Measurements from ENCODE around the gene ESRRG.

The ESRRG gene

GRCh38 chr1:216499581-216500272 lies 223.5 kb downstream of the ESRRG start:
- no peak overlapping the region for H3K4me3 ChIP-seq
- TF ChIP-seq CTCF (IDR thresholded peaks at IDR 0.05), result no peak
- no peak overlapping the region for H3K27ac ChIP-seq
- DNase-seq (ENCODE audit: low spot score), result no peak

GRCh38 chr1:216498277-216498676 lies 225.0 kb downstream of the ESRRG start:
- TF ChIP-seq CTCF (IDR thresholded peaks at IDR 0.05), result no peak
- DNase-seq (ENCODE audit: low spot score), result no peak
- Histone ChIP-seq H3K4me3 (no peak overlapping the region), H3K27ac (no peak overlapping the region)

- Histone ChIP-seq H3K27ac (no peak overlapping the region), H3K4me3 (no peak overlapping the region)
- DNase-seq (ENCODE audit: low spot score), result no peak
- no peak for TF ChIP-seq CTCF (IDR thresholded peaks at IDR 0.05)
Observed at GRCh38 chr1:216485042-216485441, 238.2 kb downstream of the ESRRG start.

- TF ChIP-seq CTCF (IDR thresholded peaks at IDR 0.05), result no peak
- no peak for DNase-seq (ENCODE audit: low spot score)
- H3K27ac ChIP-seq, result no peak overlapping the region
- no peak overlapping the region for H3K4me3 ChIP-seq
Observed at GRCh38 chr1:216483672-216484401, 239.4 kb downstream of the ESRRG start.

GRCh38 chr1:216482620-216483019 lies 240.6 kb downstream of the ESRRG start:
- H3K4me3 ChIP-seq, result no peak overlapping the region
- DNase-seq (ENCODE audit: low spot score), result no peak
- no peak for TF ChIP-seq CTCF (IDR thresholded peaks at IDR 0.05)

GRCh38 chr1:216478238-216478637 lies 245.0 kb downstream of the ESRRG start:
- no peak for DNase-seq (ENCODE audit: low spot score)
- Histone ChIP-seq H3K4me3 (no peak overlapping the region), H3K27ac (no peak overlapping the region)
- TF ChIP-seq CTCF (IDR thresholded peaks at IDR 0.05), result no peak

More at GRCh38 chr1:216482620-216483019, 240.6 kb downstream of the ESRRG start:
- H3K27ac ChIP-seq, result no peak overlapping the region

- DNase-seq (ENCODE audit: low spot score), result no peak
- H3K4me3 ChIP-seq, result no peak overlapping the region
- no peak for TF ChIP-seq CTCF (IDR thresholded peaks at IDR 0.05)
- H3K27ac ChIP-seq, result no peak overlapping the region
Observed at GRCh38 chr1:216476341-216476740, 246.9 kb downstream of the ESRRG start.
